ENCODE data around the gene APOA5. TPM values are rescaled to one million over a fixed set of nuclear protein-coding genes. Genes with fewer than 3 reads are reported as not detected.

APOA5 gene
- total and polyA plus RNA-seq, 2 of the 8 experiments (the other 6 are each of a cell fraction or from before 2014, with no cell fraction given): 0.08 to 0.15 TPM

- FAIRE-seq: no peak
- DNase-seq (ENCODE audit: low read depth in 1 of 2, low spot score in 2 of 2): no peak
- 66% methylated on average over 6 of the region's 6 CpGs; no CpG with 5 or more reads in 1 of the 2 experiments for WGBS, 2 experiments (ENCODE audit: extremely low coverage in 1 of 2, insufficient coverage in 1 of 2, insufficient read length in 1 of 2, insufficient replicate concordance in 2 of 2, low coverage in 1 of 2, low lambda C conversion rate in 2 of 2, missing lambda C conversion rate in 1 of 2)
- TF ChIP-seq CREB1 (IDR thresholded peaks at IDR 0.05): no peak
- TF ChIP-seq TAF1 (IDR thresholded peaks at IDR 0.05; ENCODE audit: low read depth, low read length): no peak
- no peak for TF ChIP-seq SP2 (IDR thresholded peaks at IDR 0.05; ENCODE audit: low read length)
- no peak for TF ChIP-seq TAF7 (optimal IDR thresholded peaks at IDR 0.05; ENCODE audit: borderline replicate concordance, low read depth, low read length)
- no peak for TF ChIP-seq EP300 (IDR thresholded peaks at IDR 0.05; ENCODE audit: borderline replicate concordance in 1 of 2, low read depth in 2 of 2, low read length in 2 of 2)
- TF ChIP-seq GABPA (IDR thresholded peaks at IDR 0.05; ENCODE audit: borderline replicate concordance, insufficient read depth, low read length): no peak
- TF ChIP-seq USF2 (IDR thresholded peaks at IDR 0.05; ENCODE audit: low read length): no peak
- no peak for TF ChIP-seq ASH2L (IDR thresholded peaks at IDR 0.05; ENCODE audit: low read length)
- TF ChIP-seq TCF12 (IDR thresholded peaks at IDR 0.05; ENCODE audit: low read depth, low read length): no peak
- no peak for TF ChIP-seq KDM1A (IDR thresholded peaks at IDR 0.05; ENCODE audit: borderline replicate concordance, low read length)
- TF ChIP-seq KDM5A (IDR thresholded peaks at IDR 0.05; ENCODE audit: low read length): no peak
- TF ChIP-seq EGR1 (IDR thresholded peaks at IDR 0.05; ENCODE audit: borderline replicate concordance, low read depth, low read length): no peak
- no peak for TF ChIP-seq CBX8 (IDR thresholded peaks at IDR 0.05; ENCODE audit: borderline replicate concordance, low read depth, low read length)
- no peak for TF ChIP-seq TEAD4 (IDR thresholded peaks at IDR 0.05; ENCODE audit: low read depth, low read length)
Observed at GRCh38 chr11:116742104-116742503, 49.6 kb downstream of the APOA5 start.

More at GRCh38 chr11:116742104-116742503, 49.6 kb downstream of the APOA5 start:
- no peak overlapping the region for H2BK120ac ChIP-seq (replicated peaks; ENCODE audit: low read depth, low read length)
- H3K27me3 ChIP-seq (replicated peaks in 1 of 4; ENCODE audit: control insufficient read depth in 3 of 4, extremely low read depth in 1 of 4, insufficient read depth in 3 of 4, low read length in 3 of 4): no peaks in the 10 kb centered on the region
- H3K4me3 ChIP-seq (ENCODE audit: extremely low read depth in 1 of 4, insufficient read depth in 2 of 4, low read depth in 3 of 4, low read length in 4 of 4): no peak overlapping the region
- no peak overlapping the region for H2BK12ac ChIP-seq (ENCODE audit: low read depth, low read length)
- H3K9ac ChIP-seq (replicated peaks in 1 of 4; ENCODE audit: extremely low read depth in 1 of 4, low read depth in 3 of 4, low read length in 3 of 4): no peak overlapping the region
- H2BK20ac ChIP-seq (ENCODE audit: low read length): no peak overlapping the region
- H4K5ac ChIP-seq (ENCODE audit: insufficient read length, low read depth, low read length): no peak overlapping the region
- no peak overlapping the region for H3K23ac ChIP-seq (ENCODE audit: insufficient read length)
- H2AK5ac ChIP-seq (ENCODE audit: low read depth, low read length): no peak overlapping the region
- no peak overlapping the region for H2BK15ac ChIP-seq (ENCODE audit: low read length)
- no peak overlapping the region for H3K27ac ChIP-seq (ENCODE audit: low read depth, low read length)
- no peaks in the 10 kb centered on the region for H3K79me2 ChIP-seq (ENCODE audit: control insufficient read depth in 1 of 2, insufficient read depth in 2 of 2, low read length in 2 of 2)
- no peaks in the 10 kb centered on the region for H3K23me2 ChIP-seq (ENCODE audit: low read depth, low read length)
- no peak overlapping the region for H3K4me2 ChIP-seq (ENCODE audit: insufficient read depth in 1 of 2, low read depth in 2 of 2, low read length in 2 of 2)
- no peaks in the 10 kb centered on the region for H4K20me1 ChIP-seq (replicated peaks in 1 of 2; ENCODE audit: control insufficient read depth in 1 of 2, insufficient read depth in 2 of 2, low read length in 2 of 2)
- H3K18ac ChIP-seq (ENCODE audit: extremely low read depth, low read length): no peak overlapping the region
- H2AFZ ChIP-seq (ENCODE audit: low read length): no peak overlapping the region
- H4K8ac ChIP-seq (ENCODE audit: extremely low read depth, insufficient read depth, low read length): no peak overlapping the region
- CTCF ChIA-PET (ENCODE audit: partially characterized antibody): interaction anchor here (0.7 to 4.0 kb wide), 16 partner anchors 9 to 364 kb away, joined by 3 to 69 read pairs (median 4); partner anchors contain the start of gene ZPR1
- no peak overlapping the region for H3K56ac ChIP-seq (replicated peaks; ENCODE audit: insufficient read length, low read depth, low read length)
- peaks cover 0 to 4% (median 0%) of the 10 kb centered on the region in 4 experiments; a peak in 4 of 7 replicates for H3K4me1 ChIP-seq (replicated peaks in 1 of 4; ENCODE audit: control insufficient read depth in 3 of 4, insufficient read depth in 4 of 4, low read length in 3 of 4)
- H3K79me1 ChIP-seq (ENCODE audit: low read depth, low read length): no peaks in the 10 kb centered on the region
- H3K36me3 ChIP-seq (ENCODE audit: control insufficient read depth in 2 of 4, insufficient read depth in 4 of 4, low read length in 3 of 4): peaks cover 0 to 8% (median 4%) of the 10 kb centered on the region in 4 experiments; a peak in 3 of 8 replicates
- POLR2A ChIA-PET (ENCODE audit: partially characterized antibody): interaction anchor here (0.9 kb wide), 1 partner anchor 437 kb away, joined by 3 read pairs; no protein-coding TSS in a partner anchor
- H2BK5ac ChIP-seq (ENCODE audit: low read depth, low read length): no peak overlapping the region
- no peak overlapping the region for H3K4ac ChIP-seq (replicated peaks; ENCODE audit: insufficient read length, low read depth, low read length)
- H4K91ac ChIP-seq (replicated peaks; ENCODE audit: insufficient read length, low read length): no peak overlapping the region
- H3K14ac ChIP-seq (ENCODE audit: insufficient read length): no peak overlapping the region
- no peaks in the 10 kb centered on the region for H3K9me3 ChIP-seq (ENCODE audit: insufficient read depth in 2 of 2, low read depth in 1 of 2, low read length in 1 of 2)

Data from H1 (cell line).